HepG2 (cell line): ENCODE measurements around the gene SP140L. TPM values are rescaled to one million over a fixed set of nuclear protein-coding genes. Genes with fewer than 3 reads are reported as not detected.

Experiments
- ATAC-seq: fragments of 200-7000 bp; cut with Tn5 transposase; 3 replicates; pipeline ENCODE4 v1.9.1; 2020; ENCODE audit warnings: mild to moderate bottlenecking, moderate library complexity
- BruUV-seq: library from RNA; stranded (reverse); fragments of 400-500 nt; replicated peaks from 2 replicates; lab custom pipeline; 2021; lab: Mats Ljungman, UMichigan
- CTCF ChIA-PET: fragments of 300-600 bp; formaldehyde crosslinking; extraction: SDS; loops from one replicate; lab custom pipeline; 2021; ENCODE audit warnings: low total read pairs, inconsistent platforms, low intra/inter-chr PET ratio; lab: Yijun Ruan, JAX
- POLR2A ChIA-PET: fragments of 350-600 bp; sonication (Branson Sonifier 250); formaldehyde crosslinking; loops from one replicate; lab custom pipeline; 2020; ENCODE audit warnings: antibody characterized with exemption, inconsistent platforms; lab: Yijun Ruan, JAX
- DNase-seq: peaks from one replicate; pipeline ENCODE4 v3.0.0-alpha.2; 2015; ENCODE audit warnings: low spot score
- FAIRE-seq: peaks from 3 replicates; lab custom pipeline; 2011; peaks lifted over from hg19 to GRCh38; lab: Jason Lieb, UNC
- H2AFZ ChIP-seq: one replicate; pipeline ENCODE4 v1.6.1; 2011; ENCODE audit warnings: low read length, inconsistent platforms
- H3K27ac ChIP-seq: fragments of 300-600 bp; 3 replicates; pipeline ENCODE4 v1.8.0; 2011; ENCODE audit warnings: mixed run types, mild to moderate bottlenecking, mixed read lengths, low read length, inconsistent platforms; ENCODE audit not compliant: insufficient read depth; ENCODE audit errors: extremely low read length
- H3K27me3 ChIP-seq, 2 experiments: fragments of 200-600 bp in 1 of 2; 2 replicates in 1 of 2; 3 replicates in 1 of 2; pipeline versions ENCODE4 v1.6.0 to v1.8.0; 2011; ENCODE audit warnings: low read length in 2 of 2, mild to moderate bottlenecking in 2 of 2, moderate library complexity in 2 of 2, inconsistent platforms in 1 of 2; ENCODE audit not compliant: insufficient read depth in 2 of 2, control insufficient read depth in 1 of 2
- H3K36me3 ChIP-seq, 2 experiments: fragments of 200-600 bp in 1 of 2; replicated peaks in 1 of 2; 2 replicates in 1 of 2; 3 replicates in 1 of 2; pipeline versions ENCODE4 v1.5.1 to v1.8.0; 2011; ENCODE audit warnings: low read length in 2 of 2, inconsistent platforms in 1 of 2; ENCODE audit not compliant: insufficient read depth in 2 of 2, control insufficient read depth in 1 of 2
- H3K4me1 ChIP-seq: 2 replicates; pipeline ENCODE4 v1.5.1; 2012; ENCODE audit warnings: low read length, inconsistent platforms; ENCODE audit not compliant: insufficient read depth
- H3K4me2 ChIP-seq: 2 replicates; pipeline ENCODE4 v1.6.0; 2011; ENCODE audit warnings: low read depth, low read length, inconsistent platforms
- H3K4me3 ChIP-seq, 3 experiments: fragments of 200-600 bp in 1 of 3; sonication (generic), shearing (Covaris generic) in 1 of 3; replicated peaks in 1 of 3; 2 replicates each; pipeline ENCODE4 v1.5.1; 2011 to 2016; ENCODE audit warnings: low read length in 3 of 3, inconsistent platforms in 2 of 3, low read depth in 2 of 3, mild to moderate bottlenecking in 2 of 3, control low read depth in 1 of 3, mixed read lengths in 1 of 3; ENCODE audit not compliant: insufficient read depth in 1 of 3
- H3K79me2 ChIP-seq: one replicate; pipeline ENCODE4 v1.6.1; 2011; ENCODE audit warnings: low read length, inconsistent platforms; ENCODE audit not compliant: insufficient read depth
- H3K9ac ChIP-seq: 2 replicates; pipeline ENCODE4 v1.6.0; 2011; ENCODE audit warnings: mild to moderate bottlenecking, low read depth, low read length, inconsistent platforms; ENCODE audit not compliant: insufficient read depth
- H3K9me3 ChIP-seq: 2 replicates; pipeline ENCODE4 v1.5.1; 2012; ENCODE audit warnings: mild to moderate bottlenecking, low read length
- H4K20me1 ChIP-seq: 2 replicates; pipeline ENCODE4 v1.6.0; 2011; ENCODE audit warnings: inconsistent platforms, mild to moderate bottlenecking, low read length, moderate library complexity; ENCODE audit not compliant: insufficient read depth
- MAFF ChIP-seq: IDR thresholded peaks from 2 replicates; pipeline ENCODE4 v1.6.1; 2011; ENCODE audit warnings: low read depth, low read length, improper control_type of control experiment
- MAFK ChIP-seq, 2 experiments: IDR thresholded peaks in 1 of 2; conservative IDR thresholded peaks in 1 of 2; 2 replicates each; pipeline ENCODE4 v1.6.1; 2011; ENCODE audit warnings: improper control_type of control experiment in 2 of 2, low read length in 2 of 2
- ZNF556 ChIP-seq: sonication (generic); formaldehyde crosslinking; IDR thresholded peaks from 2 replicates; pipeline ENCODE4 v1.4.0; 2020; ENCODE audit warnings: mild to moderate bottlenecking, missing genetic modification reagents, borderline replicate concordance
- ZNF747 ChIP-seq: sonication (generic); formaldehyde crosslinking; IDR thresholded peaks from 2 replicates; pipeline ENCODE4 v1.8.1; 2023; ENCODE audit warnings: missing genetic modification reagents, mild to moderate bottlenecking, borderline replicate concordance
- WGBS: methylation state at CpG from one replicate; pipeline ENCODE4 v1.1.6; 2017; ENCODE audit warnings: low lambda C conversion rate; 5-methylcytosine and 5-hydroxymethylcytosine counted together
- in situ Hi-C: cut with HindIII; loops from 2 replicates; pipeline ENCODE4 v1.10.0; 2017; ENCODE audit warnings: low pct_unique_long_range_greater_than_20kb; ENCODE audit not compliant: extremely low pct_ligation_motif_present
- intact Hi-C: fragments of 100-400 bp; cut with micrococcal nuclease; formaldehyde crosslinking; loops from one replicate; pipeline ENCODE4 v1.10.0; 2022; ENCODE audit not compliant: unreplicated experiment
- polyA plus RNA-seq, 8 experiments: library from polyadenylated mRNA; depleted of rRNA in 3 of 8; stranded (reverse) in 7 of 8; unstranded in 1 of 8; fragments of >200 nt; fragmentation: Illumina TruSeq in 4 of 8; extraction: Trizol in 4 of 8; gene quantifications; 2 replicates each; pipeline versions ENCODE4 v1.2.1 to v1.2.3, GENCODE V29; 2011 to 2016; ENCODE audit warnings: low read depth in 4 of 8, missing spikeins in 1 of 8, mixed read lengths in 1 of 8; ENCODE audit not compliant: insufficient read depth in 1 of 8
- total RNA-seq, 5 experiments: library from RNA; depleted of rRNA; stranded (reverse); fragments of >200 nt; fragmentation: Illumina TruSeq; extraction: Trizol; gene quantifications; 2 replicates each; pipeline ENCODE4 v1.2.3, GENCODE V29; 2016; ENCODE audit warnings: low read depth in 1 of 5
- TF ChIP-seq, protein P1 (sequence below), 2 experiments: IDR thresholded peaks; 2 replicates each; pipeline ENCODE4 v1.6.1; 2011 to 2012; ENCODE audit warnings: low read length in 2 of 2, borderline replicate concordance in 1 of 2, low read depth in 1 of 2, mild to moderate bottlenecking in 1 of 2, moderate library complexity in 1 of 2

Gene SP140L
- total and polyA plus RNA-seq, 2 of the 13 experiments (the other 11 are each of a cell fraction or from before 2014, with no cell fraction given) = 10.9 to 17.5 TPM

DNA sequence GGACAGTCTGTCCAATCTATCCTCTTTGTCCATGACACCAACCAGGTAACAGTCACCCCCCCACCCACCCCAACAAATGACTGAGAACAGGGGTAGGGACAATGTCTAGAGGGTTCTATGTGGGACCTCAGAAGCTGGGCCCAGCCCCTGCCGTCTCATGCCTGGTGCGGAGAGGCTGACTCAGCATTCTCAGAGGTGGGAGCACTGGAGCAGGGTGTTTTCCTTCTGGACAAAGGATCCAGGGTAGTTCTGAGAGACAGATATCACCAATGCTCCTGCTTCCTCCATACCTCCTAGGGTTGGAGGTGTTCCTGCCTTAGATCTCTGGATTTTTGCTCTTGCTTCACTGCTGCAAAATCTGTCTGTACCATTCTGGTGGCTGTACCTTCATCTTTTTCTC lies 55.1 kb downstream of the SP140L start:
- FAIRE-seq = no peak
- in situ Hi-C loops = no loop called here
- Histone ChIP-seq H2AFZ (no peak overlapping the region), H3K9me3 (no peaks in the 10 kb centered on the region), H4K20me1 (no peaks in the 10 kb centered on the region), H3K4me1 (no peaks in the 10 kb centered on the region), H3K4me2 (no peak overlapping the region), H3K36me3 (peaks cover 0 to 5% of the 10 kb centered on the region in 2 experiments; a peak in 2 of 5 replicates), H3K4me3 (no peak overlapping the region), H3K79me2 (no peaks in the 10 kb centered on the region), H3K27ac (no peak overlapping the region), H3K27me3 (no peaks in the 10 kb centered on the region), H3K9ac (no peak overlapping the region)
- intact Hi-C loops = no loop called here
- TF ChIP-seq MAFF (peak; percentile 74), MAFK (conservative IDR thresholded peaks at IDR 0.05 in 1 of 2, IDR thresholded peaks at IDR 0.05 in 1 of 2; ENCODE audit: low read length in 2 of 2) (peak; percentile 83 to 93), ZNF556 (CRISPR knock-in tag) (no peak)
- DNase-seq = no peak
- ChIA-PET CTCF (no interaction called here), POLR2A (no interaction called here)
- WGBS = 78% methylated on average over 2 of the region's 2 CpGs
- no peak for ATAC-seq
- no TSS peak for BruUV-seq

DNA sequence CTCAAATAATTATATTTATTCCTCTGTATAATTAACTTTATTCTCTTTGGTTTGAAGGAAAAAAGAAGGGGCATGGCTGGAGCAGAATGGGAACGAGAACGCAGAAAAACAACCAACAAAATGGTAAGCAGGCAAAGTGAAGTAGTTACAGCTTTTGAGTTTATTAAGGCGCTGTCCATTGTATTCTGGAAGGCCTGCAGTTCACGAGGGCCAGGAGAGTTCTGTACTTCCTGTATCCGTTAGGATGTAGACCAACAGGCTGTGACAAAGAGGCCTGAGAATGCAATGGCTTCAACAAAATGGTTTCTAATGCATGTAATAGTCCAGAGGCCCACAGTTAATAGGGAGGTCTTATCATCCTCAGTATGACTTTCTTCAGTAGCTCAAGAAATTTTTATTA lies 56.5 kb downstream of the SP140L start:
- ATAC-seq = no peak
- H2AFZ ChIP-seq = no peak overlapping the region
- no peak for TF ChIP-seq ZNF747 (CRISPR knock-in tag)
- TF ChIP-seq, protein P1, sequence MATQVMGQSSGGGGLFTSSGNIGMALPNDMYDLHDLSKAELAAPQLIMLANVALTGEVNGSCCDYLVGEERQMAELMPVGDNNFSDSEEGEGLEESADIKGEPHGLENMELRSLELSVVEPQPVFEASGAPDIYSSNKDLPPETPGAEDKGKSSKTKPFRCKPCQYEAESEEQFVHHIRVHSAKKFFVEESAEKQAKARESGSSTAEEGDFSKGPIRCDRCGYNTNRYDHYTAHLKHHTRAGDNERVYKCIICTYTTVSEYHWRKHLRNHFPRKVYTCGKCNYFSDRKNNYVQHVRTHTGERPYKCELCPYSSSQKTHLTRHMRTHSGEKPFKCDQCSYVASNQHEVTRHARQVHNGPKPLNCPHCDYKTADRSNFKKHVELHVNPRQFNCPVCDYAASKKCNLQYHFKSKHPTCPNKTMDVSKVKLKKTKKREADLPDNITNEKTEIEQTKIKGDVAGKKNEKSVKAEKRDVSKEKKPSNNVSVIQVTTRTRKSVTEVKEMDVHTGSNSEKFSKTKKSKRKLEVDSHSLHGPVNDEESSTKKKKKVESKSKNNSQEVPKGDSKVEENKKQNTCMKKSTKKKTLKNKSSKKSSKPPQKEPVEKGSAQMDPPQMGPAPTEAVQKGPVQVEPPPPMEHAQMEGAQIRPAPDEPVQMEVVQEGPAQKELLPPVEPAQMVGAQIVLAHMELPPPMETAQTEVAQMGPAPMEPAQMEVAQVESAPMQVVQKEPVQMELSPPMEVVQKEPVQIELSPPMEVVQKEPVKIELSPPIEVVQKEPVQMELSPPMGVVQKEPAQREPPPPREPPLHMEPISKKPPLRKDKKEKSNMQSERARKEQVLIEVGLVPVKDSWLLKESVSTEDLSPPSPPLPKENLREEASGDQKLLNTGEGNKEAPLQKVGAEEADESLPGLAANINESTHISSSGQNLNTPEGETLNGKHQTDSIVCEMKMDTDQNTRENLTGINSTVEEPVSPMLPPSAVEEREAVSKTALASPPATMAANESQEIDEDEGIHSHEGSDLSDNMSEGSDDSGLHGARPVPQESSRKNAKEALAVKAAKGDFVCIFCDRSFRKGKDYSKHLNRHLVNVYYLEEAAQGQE (IDR thresholded peaks at IDR 0.05; ENCODE audit: borderline replicate concordance in 1 of 2, low read depth in 1 of 2, low read length in 2 of 2) = peak in 1 of 2 experiments; percentile 17; a peak in 1 of 4 replicates
- TF ChIP-seq, all 625 proteins: peak for 1
- Histone ChIP-seq H3K4me2 (no peak overlapping the region), H3K9me3 (no peaks in the 10 kb centered on the region), H3K36me3 (peaks cover 0 to 8% of the 10 kb centered on the region in 2 experiments; a peak in 2 of 5 replicates), H4K20me1 (no peaks in the 10 kb centered on the region), H3K4me1 (no peaks in the 10 kb centered on the region), H3K9ac (no peak overlapping the region), H3K27ac (no peak overlapping the region), H3K4me3 (no peak overlapping the region), H3K27me3 (no peaks in the 10 kb centered on the region), H3K79me2 (no peaks in the 10 kb centered on the region)
- intact Hi-C loops (no loop called here), in situ Hi-C loops (no loop called here)
- DNase-seq (no peak), FAIRE-seq (no peak)
- no TSS peak for BruUV-seq
- 98% methylated on average over 5 of the region's 5 CpGs for WGBS
- CTCF ChIA-PET = no interaction called here
- POLR2A ChIA-PET = no interaction called here
